K562 (cell line): ENCODE results near the gene NUDT6. TPM values are rescaled to one million over a fixed set of nuclear protein-coding genes. Genes with fewer than 3 reads are reported as not detected.

Source experiments
- ATAC-seq: fragments of 200-7000 bp; cut with Tn5 transposase; 3 replicates; pipeline ENCODE4 v1.9.1; 2020; ENCODE audit warnings: moderate library complexity
- BruUV-seq: library from RNA; stranded (reverse); fragments of 400-500 nt; replicated peaks from 2 replicates; lab custom pipeline; 2021; lab: Mats Ljungman, UMichigan
- CTCF ChIA-PET: fragments of 300-600 bp; formaldehyde crosslinking; extraction: SDS; loops from one replicate; lab custom pipeline; 2021; ENCODE audit warnings: low intra/inter-chr PET ratio; lab: Yijun Ruan, JAX
- POLR2A ChIA-PET: fragments of 300-600, 350-650 bp; sonication (Branson Sonifier 250); formaldehyde crosslinking; extraction: SDS; loops from one replicate; lab custom pipeline; 2021; ENCODE audit warnings: antibody characterized with exemption, inconsistent platforms; lab: Yijun Ruan, JAX
- DNase-seq, 4 experiments: peaks; one replicate each; pipeline versions ENCODE4 v3.0.0 to v3.0.0-alpha.2; 2011 to 2018; ENCODE audit warnings: low spot score in 3 of 4, mixed read lengths in 3 of 4; ENCODE audit errors: extremely low read depth in 1 of 4
- FAIRE-seq: peaks from 2 replicates; lab custom pipeline; 2011; peaks lifted over from hg19 to GRCh38; lab: Jason Lieb, UNC
- H2AFZ ChIP-seq: 2 replicates; pipeline ENCODE4 v1.6.0; 2011; ENCODE audit warnings: low read depth, low read length, control low read depth, inconsistent platforms
- H3K27ac ChIP-seq: fragments of 200-600 bp; 3 replicates; pipeline ENCODE4 v1.8.0; 2011; ENCODE audit warnings: low read depth, mild to moderate bottlenecking, control low read depth, inconsistent platforms, low read length, moderate library complexity, mixed read lengths; ENCODE audit errors: extremely low read depth
- H3K27me3 ChIP-seq, 2 experiments: fragments of 300-600 bp in 1 of 2; 2 replicates in 1 of 2; 3 replicates in 1 of 2; pipeline versions ENCODE4 v1.6.0 to v1.8.0; 2011; ENCODE audit warnings: inconsistent platforms in 2 of 2, low read length in 2 of 2, mild to moderate bottlenecking in 1 of 2, mixed read lengths in 1 of 2, moderate library complexity in 1 of 2; ENCODE audit not compliant: control insufficient read depth in 2 of 2, insufficient read depth in 2 of 2
- H3K36me3 ChIP-seq: fragments of 300-600 bp; 3 replicates; pipeline ENCODE4 v1.8.0; 2011; ENCODE audit warnings: mild to moderate bottlenecking, low read length, inconsistent platforms; ENCODE audit not compliant: control insufficient read depth, insufficient read depth
- H3K4me1 ChIP-seq, 2 experiments: fragments of 200-600 bp in 1 of 2; replicated peaks in 1 of 2; 2 replicates in 1 of 2; 3 replicates in 1 of 2; pipeline versions ENCODE4 v1.5.1 to v1.8.0; 2011; ENCODE audit warnings: inconsistent platforms in 2 of 2, low read length in 2 of 2, mild to moderate bottlenecking in 1 of 2, mixed read lengths in 1 of 2, moderate library complexity in 1 of 2; ENCODE audit not compliant: control insufficient read depth in 2 of 2, insufficient read depth in 2 of 2
- H3K4me2 ChIP-seq: 2 replicates; pipeline ENCODE4 v1.6.1; 2011; ENCODE audit warnings: low read length, control low read depth, inconsistent platforms, mixed read lengths; ENCODE audit not compliant: insufficient read depth
- H3K4me3 ChIP-seq: fragments of 200-600 bp; sonication (generic), shearing (Covaris generic); 2 replicates; pipeline ENCODE4 v1.5.1; 2016; ENCODE audit warnings: control low read depth, inconsistent platforms
- H3K79me2 ChIP-seq: fragments of 200-600 bp; 3 replicates; pipeline ENCODE4 v1.8.0; 2011; ENCODE audit warnings: low read length, inconsistent platforms; ENCODE audit not compliant: control insufficient read depth, insufficient read depth
- H3K9ac ChIP-seq, 2 experiments: 2 replicates each; pipeline versions ENCODE4 v1.6.0 to v1.6.1; 2011; ENCODE audit warnings: low read depth in 2 of 2, low read length in 2 of 2, control low read depth in 1 of 2, inconsistent platforms in 1 of 2, mild to moderate bottlenecking in 1 of 2, mixed read lengths in 1 of 2; ENCODE audit not compliant: insufficient read depth in 1 of 2
- H3K9me1 ChIP-seq: one replicate; pipeline ENCODE4 v1.6.0; 2011; ENCODE audit warnings: inconsistent platforms, mild to moderate bottlenecking, low read length, moderate library complexity; ENCODE audit not compliant: control insufficient read depth, insufficient read depth
- H3K9me3 ChIP-seq: replicated peaks from 2 replicates; pipeline ENCODE4 v1.5.1; 2011; ENCODE audit warnings: low read depth, low read length, inconsistent platforms; ENCODE audit not compliant: control insufficient read depth, insufficient read depth
- H4K20me1 ChIP-seq: replicated peaks from 2 replicates; pipeline ENCODE4 v1.6.1; 2011; ENCODE audit warnings: low read length, inconsistent platforms, mixed read lengths; ENCODE audit not compliant: control insufficient read depth, insufficient read depth
- ARHGAP35 ChIP-seq: fragments of 450-650 bp; IDR thresholded peaks from 2 replicates; pipeline ENCODE4 v1.6.1; 2018; ENCODE audit not compliant: partially characterized antibody
- ATF6 ChIP-seq: sonication (generic); formaldehyde crosslinking; IDR thresholded peaks from 2 replicates; pipeline ENCODE4 v1.4.0; 2020; ENCODE audit warnings: mild to moderate bottlenecking, missing genetic modification reagents
- BRCA1 ChIP-seq, 2 experiments: fragments of 450-650 bp in 1 of 2; sonication (generic) in 1 of 2; formaldehyde crosslinking in 1 of 2; IDR thresholded peaks; 2 replicates each; pipeline versions ENCODE4 v1.5.0 to v1.6.1; 2017 to 2020; ENCODE audit warnings: mild to moderate bottlenecking in 1 of 2, missing genetic modification reagents in 1 of 2
- KAT7 ChIP-seq: sonication (generic); formaldehyde crosslinking; IDR thresholded peaks from 2 replicates; pipeline ENCODE4 v1.8.0; 2022; ENCODE audit warnings: missing genetic modification reagents, mild to moderate bottlenecking, borderline replicate concordance
- MYBL2 ChIP-seq, 2 experiments: fragments of 450-650 bp in 1 of 2; sonication (generic) in 1 of 2; formaldehyde crosslinking in 1 of 2; IDR thresholded peaks; 2 replicates each; pipeline versions ENCODE4 v1.6.1 to v1.8.1; 2017 to 2022; ENCODE audit warnings: borderline replicate concordance in 1 of 2, inconsistent platforms in 1 of 2, low read depth in 1 of 2, mild to moderate bottlenecking in 1 of 2, missing genetic modification reagents in 1 of 2, moderate library complexity in 1 of 2
- NKRF ChIP-seq: fragments of 450-650 bp; IDR thresholded peaks from 2 replicates; pipeline ENCODE4 v1.6.1; 2016; ENCODE audit warnings: borderline replicate concordance
- PATZ1 ChIP-seq: fragments of 250-450 bp; sonication (Bioruptor Pico); IDR thresholded peaks from 2 replicates; pipeline ENCODE4 v1.5.0; 2020; ENCODE audit warnings: mild to moderate bottlenecking, borderline replicate concordance
- PHB2 ChIP-seq: fragments of 450-650 bp; IDR thresholded peaks from 2 replicates; pipeline ENCODE4 v1.6.1; 2017; ENCODE audit warnings: low read depth
- POU5F1 ChIP-seq: fragments of 150-350 bp; IDR thresholded peaks from 2 replicates; pipeline ENCODE4 v1.6.1; 2014; ENCODE audit warnings: borderline replicate concordance, low read length, low read depth, mild to moderate bottlenecking; ENCODE audit not compliant: partially characterized antibody
- SMC3 ChIP-seq: conservative IDR thresholded peaks from 2 replicates; pipeline ENCODE4 v1.6.1; 2011; ENCODE audit warnings: low read depth, low read length, improper control_type of control experiment; ENCODE audit not compliant: insufficient read depth
- TCF3 ChIP-seq: sonication (generic); formaldehyde crosslinking; IDR thresholded peaks from 2 replicates; pipeline ENCODE4 v1.4.0; 2020; ENCODE audit warnings: mild to moderate bottlenecking, missing genetic modification reagents
- UBTF ChIP-seq, 2 experiments: IDR thresholded peaks; 2 replicates each; pipeline ENCODE4 v1.6.1; 2012; ENCODE audit warnings: improper control_type of control experiment in 2 of 2, low read depth in 2 of 2, low read length in 2 of 2, borderline replicate concordance in 1 of 2
- in situ Hi-C: fragments of 300-500 bp; cut with MboI; formaldehyde crosslinking; loops from 4 replicates; pipeline ENCODE4 v1.15.0; 2018; ENCODE audit warnings: inconsistent platforms, mixed read lengths
- intact Hi-C: fragments of 100-400 bp; cut with micrococcal nuclease; formaldehyde crosslinking; loops from 2 replicates; pipeline ENCODE4 v1.14.2; 2022
- polyA plus RNA-seq, 8 experiments: library from polyadenylated mRNA; depleted of rRNA in 4 of 8; stranded (reverse) in 5 of 8; unstranded in 3 of 8; fragments of >200 nt; fragmentation: Nextera tagmentation in 2 of 8; fragmentation: Illumina TruSeq in 1 of 8; extraction: Ambion mirVana in 2 of 8; extraction: Trizol in 1 of 8; gene quantifications; 2 replicates each; pipeline versions ENCODE4 v1.2.1 to v1.2.3, GENCODE V29; 2011 to 2014; ENCODE audit warnings: inconsistent platforms in 1 of 8, missing spikeins in 1 of 8
- total RNA-seq, 7 experiments: library from RNA; depleted of rRNA in 6 of 7; stranded (reverse); fragments of >200 nt in 6 of 7; fragmentation: Illumina TruSeq in 2 of 7; extraction: Trizol in 2 of 7; gene quantifications; 2 replicates each; pipeline versions ENCODE4 v1.2.1 to v1.2.3, GENCODE V29; 2011 to 2021; ENCODE audit warnings: low replicate concordance in 1 of 7

NUDT6 gene
- total and polyA plus RNA-seq, 9 of the 15 experiments (the other 6 are each of a cell fraction or from before 2014, with no cell fraction given) = 9.4 to 18.1 (median 13.4) TPM

GRCh38 chr4:122851568-122851967, 70.8 kb downstream of the NUDT6 start:
- Histone ChIP-seq H3K4me3 (no peak overlapping the region), H3K4me1 (no peaks in the 10 kb centered on the region; a peak in 1 of 5 replicates), H2AFZ (no peak overlapping the region), H3K36me3 (peaks cover 5% of the 10 kb centered on the region; the same call in 2 of the 3 replicates), H3K9me3 (no peaks in the 10 kb centered on the region), H3K4me2 (no peak overlapping the region), H3K79me2 (0 out of 3 replicates have a peak, but pooled peaks cover 6% of the 10 kb centered on the region), H4K20me1 (no peaks in the 10 kb centered on the region), H3K27me3 (no peaks in the 10 kb centered on the region), H3K9me1 (no peaks in the 10 kb centered on the region), H3K9ac (no peak overlapping the region), H3K27ac (no peak overlapping the region)
- FAIRE-seq (no peak), DNase-seq (no peak), ATAC-seq (no peak)
- POLR2A ChIA-PET = interaction anchor here (1.5 kb wide), 1 partner anchor 11 kb away, joined by 3 read pairs; no protein-coding TSS in a partner anchor
- intact Hi-C loops = no loop called here
- CTCF ChIA-PET = no interaction called here
- in situ Hi-C loops = no loop called here
- no TSS peak for BruUV-seq
- no peak for TF ChIP-seq SMC3
- no peak for TF ChIP-seq MYBL2 (IDR thresholded peaks at IDR 0.05; ENCODE audit: low read depth)
- TF ChIP-seq MYBL2 (CRISPR knock-in tag; IDR thresholded peaks at IDR 0.05; ENCODE audit: borderline replicate concordance) = no peak
- TF ChIP-seq POU5F1 = no peak
- TF ChIP-seq PHB2 = no peak
- TF ChIP-seq KAT7 = no peak
- TF ChIP-seq NKRF = no peak
- no peak for TF ChIP-seq TCF3 (CRISPR knock-in tag)
- TF ChIP-seq ARHGAP35 = no peak
- TF ChIP-seq ATF6 (CRISPR knock-in tag) = no peak
- TF ChIP-seq PATZ1 (CRISPR knock-in tag) = no peak
- no peak for TF ChIP-seq UBTF (IDR thresholded peaks at IDR 0.05; ENCODE audit: borderline replicate concordance in 1 of 2, low read depth in 2 of 2, low read length in 2 of 2)
- TF ChIP-seq BRCA1 (IDR thresholded peaks at IDR 0.05) = no peak
- TF ChIP-seq BRCA1 (CRISPR knock-in tag; IDR thresholded peaks at IDR 0.05) = no peak
